ENCODE results near the gene IL13RA2. TPM values are rescaled to one million over a fixed set of nuclear protein-coding genes. Genes with fewer than 3 reads are reported as not detected.

Gene IL13RA2
- polyA plus RNA-seq, 6 donors from 2014 or later = not detected

GRCh38 chrX:115029440-115029839 is 12.0 kb upstream of the IL13RA2 start:
- H3K4me1 Mint-ChIP-seq = no peaks in the 10 kb centered on the region
- no peak overlapping the region for H3K27ac Mint-ChIP-seq
- DNase-seq = no peak
- no peaks in the 10 kb centered on the region for H3K27me3 Mint-ChIP-seq
- no peaks in the 10 kb centered on the region for H3K36me3 Mint-ChIP-seq
- H3K9me3 Mint-ChIP-seq = peaks cover 0 to 3% (median 0%) of the 10 kb centered on the region in 7 donors
- no peak overlapping the region for H3K4me3 Mint-ChIP-seq
- ATAC-seq (ENCODE audit: low read depth in 2 of 2) = no peak

- Mint-ChIP-seq H3K4me3 (no peak overlapping the region), H3K27ac (no peak overlapping the region), H3K27me3 (no peaks in the 10 kb centered on the region), H3K4me1 (no peaks in the 10 kb centered on the region), H3K9me3 (peaks cover 0 to 3% (median 0%) of the 10 kb centered on the region in 7 donors), H3K36me3 (no peaks in the 10 kb centered on the region)
- ATAC-seq (ENCODE audit: low read depth in 2 of 2) (no peak), DNase-seq (no peak)
Measured at GRCh38 chrX:115023811-115024210, 6.4 kb upstream of the IL13RA2 start.

GRCh38 chrX:115023139-115023538 is 5.7 kb upstream of the IL13RA2 start:
- no peak overlapping the region for H3K4me3 Mint-ChIP-seq
- no peaks in the 10 kb centered on the region for H3K27me3 Mint-ChIP-seq
- no peaks in the 10 kb centered on the region for H3K36me3 Mint-ChIP-seq
- H3K27ac Mint-ChIP-seq = no peak overlapping the region
- no peaks in the 10 kb centered on the region for H3K4me1 Mint-ChIP-seq
- H3K9me3 Mint-ChIP-seq = peaks cover 0 to 3% (median 0%) of the 10 kb centered on the region in 7 donors
- no peak for DNase-seq
- no peak for ATAC-seq (ENCODE audit: low read depth in 2 of 2)

GRCh38 chrX:115021121-115021520 is 3.7 kb upstream of the IL13RA2 start:
- no peaks in the 10 kb centered on the region for H3K4me1 Mint-ChIP-seq
- H3K27ac Mint-ChIP-seq = no peak overlapping the region
- H3K27me3 Mint-ChIP-seq = no peaks in the 10 kb centered on the region
- H3K9me3 Mint-ChIP-seq = peaks cover 0 to 3% (median 0%) of the 10 kb centered on the region in 7 donors
- no peak for DNase-seq
- no peaks in the 10 kb centered on the region for H3K36me3 Mint-ChIP-seq
- ATAC-seq (ENCODE audit: low read depth in 2 of 2) = no peak
- H3K4me3 Mint-ChIP-seq = no peak overlapping the region

GRCh38 chrX:115018944-115019343 is 1.5 kb upstream of the IL13RA2 start:
- no peaks in the 10 kb centered on the region for H3K27me3 Mint-ChIP-seq
- H3K27ac Mint-ChIP-seq = no peak overlapping the region
- ATAC-seq (ENCODE audit: low read depth in 2 of 2) (no peak), DNase-seq (no peak)
- H3K9me3 Mint-ChIP-seq = peaks cover 0 to 1% (median 0%) of the 10 kb centered on the region in 7 donors
- no peaks in the 10 kb centered on the region for H3K36me3 Mint-ChIP-seq
- H3K4me1 Mint-ChIP-seq = no peaks in the 10 kb centered on the region
- H3K4me3 Mint-ChIP-seq = no peak overlapping the region

GRCh38 chrX:115018040-115018647 is 728 bp upstream of the IL13RA2 start:
- Mint-ChIP-seq H3K4me1 (no peaks in the 10 kb centered on the region), H3K27ac (peak overlapping the region in 1 of 6 donors; percentile 42), H3K4me3 (no peak overlapping the region), H3K9me3 (peaks cover 0 to 1% (median 0%) of the 10 kb centered on the region in 7 donors), H3K27me3 (no peaks in the 10 kb centered on the region), H3K36me3 (no peaks in the 10 kb centered on the region)
- ATAC-seq (ENCODE audit: low read depth in 2 of 2) (no peak), DNase-seq (no peak)

GRCh38 chrX:115013705-115014104 is 3.7 kb downstream of the IL13RA2 start:
- Mint-ChIP-seq H3K4me1 (no peaks in the 10 kb centered on the region), H3K27ac (no peak overlapping the region), H3K36me3 (no peaks in the 10 kb centered on the region), H3K9me3 (peaks cover 0 to 3% (median 0%) of the 10 kb centered on the region in 7 donors), H3K4me3 (no peak overlapping the region), H3K27me3 (no peaks in the 10 kb centered on the region)
- DNase-seq (no peak), ATAC-seq (ENCODE audit: low read depth in 2 of 2) (no peak)

GRCh38 chrX:115011428-115011827 is 6.0 kb downstream of the IL13RA2 start:
- H3K27me3 Mint-ChIP-seq = no peaks in the 10 kb centered on the region
- DNase-seq (no peak), ATAC-seq (ENCODE audit: low read depth in 2 of 2) (no peak)
- H3K9me3 Mint-ChIP-seq = peaks cover 0 to 2% (median 0%) of the 10 kb centered on the region in 7 donors
- no peak overlapping the region for H3K27ac Mint-ChIP-seq
- H3K4me3 Mint-ChIP-seq = no peak overlapping the region
- no peaks in the 10 kb centered on the region for H3K4me1 Mint-ChIP-seq
- no peaks in the 10 kb centered on the region for H3K36me3 Mint-ChIP-seq

GRCh38 chrX:114999906-115000305 is 17.5 kb downstream of the IL13RA2 start:
- no peaks in the 10 kb centered on the region for H3K27me3 Mint-ChIP-seq
- H3K9me3 Mint-ChIP-seq = peaks cover 0 to 26% (median 6%) of the 10 kb centered on the region in 7 donors
- no peak for DNase-seq
- H3K36me3 Mint-ChIP-seq = no peaks in the 10 kb centered on the region
- no peak for ATAC-seq (ENCODE audit: low read depth in 2 of 2)
- no peak overlapping the region for H3K4me3 Mint-ChIP-seq
- no peak overlapping the region for H3K27ac Mint-ChIP-seq
- no peaks in the 10 kb centered on the region for H3K4me1 Mint-ChIP-seq

- Mint-ChIP-seq H3K4me3 (no peak overlapping the region), H3K27me3 (no peaks in the 10 kb centered on the region), H3K4me1 (no peaks in the 10 kb centered on the region), H3K36me3 (no peaks in the 10 kb centered on the region), H3K9me3 (peaks cover 0 to 26% (median 6%) of the 10 kb centered on the region in 7 donors), H3K27ac (no peak overlapping the region)
- ATAC-seq (ENCODE audit: low read depth in 2 of 2) = no peak
- no peak for DNase-seq
Measured at GRCh38 chrX:114997779-114998178, 19.6 kb downstream of the IL13RA2 start.

- H3K36me3 Mint-ChIP-seq = no peaks in the 10 kb centered on the region
- no peak overlapping the region for H3K4me3 Mint-ChIP-seq
- H3K9me3 Mint-ChIP-seq = no peaks in the 10 kb centered on the region
- DNase-seq = no peak
- no peak overlapping the region for H3K27ac Mint-ChIP-seq
- ATAC-seq (ENCODE audit: low read depth in 2 of 2) = no peak
- no peaks in the 10 kb centered on the region for H3K27me3 Mint-ChIP-seq
- no peaks in the 10 kb centered on the region for H3K4me1 Mint-ChIP-seq
Measured at GRCh38 chrX:114985967-114986592, 31.3 kb downstream of the IL13RA2 start.

- H3K9me3 Mint-ChIP-seq = peaks cover 0 to 7% (median 3%) of the 10 kb centered on the region in 7 donors
- H3K4me1 Mint-ChIP-seq = no peaks in the 10 kb centered on the region
- no peak overlapping the region for H3K27ac Mint-ChIP-seq
- H3K4me3 Mint-ChIP-seq = no peak overlapping the region
- DNase-seq = no peak
- no peaks in the 10 kb centered on the region for H3K27me3 Mint-ChIP-seq
- no peak for ATAC-seq (ENCODE audit: low read depth in 2 of 2)
- no peaks in the 10 kb centered on the region for H3K36me3 Mint-ChIP-seq
Measured at GRCh38 chrX:114976292-114976691, 41.1 kb downstream of the IL13RA2 start.

- H3K9me3 Mint-ChIP-seq = peaks cover 0 to 7% (median 0%) of the 10 kb centered on the region in 7 donors
- no peak overlapping the region for H3K4me3 Mint-ChIP-seq
- H3K36me3 Mint-ChIP-seq = no peaks in the 10 kb centered on the region
- no peaks in the 10 kb centered on the region for H3K4me1 Mint-ChIP-seq
- H3K27ac Mint-ChIP-seq = no peak overlapping the region
- ATAC-seq (ENCODE audit: low read depth in 2 of 2) = no peak
- no peak for DNase-seq
- no peaks in the 10 kb centered on the region for H3K27me3 Mint-ChIP-seq
Measured at GRCh38 chrX:114973013-114973412, 44.4 kb downstream of the IL13RA2 start.

GRCh38 chrX:114970806-114971205 is 46.6 kb downstream of the IL13RA2 start:
- Mint-ChIP-seq H3K9me3 (peaks cover 0 to 1% (median 0%) of the 10 kb centered on the region in 7 donors), H3K4me3 (no peak overlapping the region), H3K4me1 (no peaks in the 10 kb centered on the region)

More at GRCh38 chrX:114970806-114971205, 46.6 kb downstream of the IL13RA2 start:
- Mint-ChIP-seq H3K27ac (no peak overlapping the region), H3K36me3 (no peaks in the 10 kb centered on the region), H3K27me3 (no peaks in the 10 kb centered on the region)
- ATAC-seq (ENCODE audit: low read depth in 2 of 2) = no peak
- DNase-seq = no peak
